ENCODE data around the gene GNAI3.

GNAI3 gene

DNA sequence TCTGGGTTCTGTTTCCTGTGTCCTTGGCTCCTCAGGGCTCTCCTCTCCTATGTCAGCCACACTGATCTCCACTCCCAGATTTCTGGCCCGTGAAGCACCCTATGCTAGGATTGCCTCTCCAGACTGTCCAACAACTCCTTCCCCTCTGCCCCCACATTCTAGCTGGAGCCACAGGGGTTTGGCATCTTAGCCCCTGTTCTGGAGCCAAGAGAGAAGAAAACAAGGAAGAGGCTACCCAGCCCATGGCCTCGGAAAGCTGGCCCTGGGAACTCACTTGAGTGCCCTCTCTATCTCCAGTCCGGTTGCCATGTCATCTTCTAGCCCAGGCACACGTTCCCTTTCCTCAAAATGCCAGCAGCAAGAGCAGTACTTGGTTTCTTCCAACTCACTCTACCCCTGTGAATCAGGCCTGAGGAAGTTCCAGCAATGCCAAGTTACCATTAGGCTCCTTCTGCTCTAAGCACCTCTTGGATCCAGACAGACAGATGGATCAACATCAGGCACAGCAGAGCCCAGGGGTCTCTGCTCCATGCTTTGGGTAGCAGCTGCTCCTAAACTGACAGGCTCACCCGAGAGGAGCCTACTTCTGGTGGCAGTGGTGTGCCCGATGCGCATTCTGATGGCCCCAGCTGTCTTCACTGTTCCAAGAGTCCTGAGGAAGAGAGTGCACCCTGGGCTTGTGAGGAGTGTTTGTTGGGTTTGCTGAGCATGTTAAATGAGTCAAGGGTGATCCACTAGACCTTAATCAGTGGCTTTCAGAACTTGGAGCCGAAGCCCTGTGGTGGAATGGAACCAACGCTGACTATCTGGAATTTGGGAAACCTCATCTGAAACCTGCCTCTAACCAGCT, 20.3 kb upstream of the GNAI3 start:
- no peak overlapping the region for H3K4me3 ChIP-seq (ENCODE audit: low read depth, low read length)
- TF ChIP-seq, protein P1, sequence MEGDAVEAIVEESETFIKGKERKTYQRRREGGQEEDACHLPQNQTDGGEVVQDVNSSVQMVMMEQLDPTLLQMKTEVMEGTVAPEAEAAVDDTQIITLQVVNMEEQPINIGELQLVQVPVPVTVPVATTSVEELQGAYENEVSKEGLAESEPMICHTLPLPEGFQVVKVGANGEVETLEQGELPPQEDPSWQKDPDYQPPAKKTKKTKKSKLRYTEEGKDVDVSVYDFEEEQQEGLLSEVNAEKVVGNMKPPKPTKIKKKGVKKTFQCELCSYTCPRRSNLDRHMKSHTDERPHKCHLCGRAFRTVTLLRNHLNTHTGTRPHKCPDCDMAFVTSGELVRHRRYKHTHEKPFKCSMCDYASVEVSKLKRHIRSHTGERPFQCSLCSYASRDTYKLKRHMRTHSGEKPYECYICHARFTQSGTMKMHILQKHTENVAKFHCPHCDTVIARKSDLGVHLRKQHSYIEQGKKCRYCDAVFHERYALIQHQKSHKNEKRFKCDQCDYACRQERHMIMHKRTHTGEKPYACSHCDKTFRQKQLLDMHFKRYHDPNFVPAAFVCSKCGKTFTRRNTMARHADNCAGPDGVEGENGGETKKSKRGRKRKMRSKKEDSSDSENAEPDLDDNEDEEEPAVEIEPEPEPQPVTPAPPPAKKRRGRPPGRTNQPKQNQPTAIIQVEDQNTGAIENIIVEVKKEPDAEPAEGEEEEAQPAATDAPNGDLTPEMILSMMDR (IDR thresholded peaks at IDR 0.05; ENCODE audit: low read depth, low read length, missing control alignments), result no peak
- no peak overlapping the region for H3K27ac ChIP-seq
- DNase-seq, result no peak
- peaks cover 5% of the 10 kb centered on the region for H3K27me3 ChIP-seq (replicated peaks)
- in situ Hi-C loops (cut with HindIII; ENCODE audit: low pct_ligation_motif_present, low sequenced_read_pairs), result no loop called here
- H3K36me3 ChIP-seq (replicated peaks), result no peaks in the 10 kb centered on the region

DNA sequence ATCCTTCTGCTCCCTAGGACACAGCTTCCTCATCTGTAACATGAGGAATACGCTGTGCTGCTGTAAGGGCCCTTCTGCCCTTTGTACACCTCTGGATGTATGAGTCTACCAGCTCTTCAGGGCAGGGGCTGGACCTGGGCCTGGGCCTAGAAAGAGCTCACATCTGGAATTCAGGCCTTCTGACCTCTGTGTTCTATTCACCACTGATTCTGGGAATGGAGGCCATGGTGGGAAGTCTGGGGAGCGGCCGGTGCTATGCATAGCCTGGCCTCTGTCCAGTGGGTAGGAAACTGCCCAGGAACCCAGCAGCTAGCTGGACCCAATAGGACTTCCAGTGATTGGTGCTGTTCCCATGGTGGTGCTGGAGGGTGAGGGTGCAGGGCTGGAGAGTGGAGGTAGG, 19.7 kb upstream of the GNAI3 start:
- TF ChIP-seq, protein P1 (IDR thresholded peaks at IDR 0.05; ENCODE audit: low read depth, low read length, missing control alignments), result no peak
- Histone ChIP-seq H3K36me3 (replicated peaks) (no peaks in the 10 kb centered on the region), H3K4me3 (ENCODE audit: low read depth, low read length) (no peak overlapping the region), H3K27me3 (replicated peaks) (peaks cover 5% of the 10 kb centered on the region), H3K27ac (no peak overlapping the region)
- no peak for DNase-seq
- in situ Hi-C loops (cut with HindIII; ENCODE audit: low pct_ligation_motif_present, low sequenced_read_pairs), result no loop called here

DNA sequence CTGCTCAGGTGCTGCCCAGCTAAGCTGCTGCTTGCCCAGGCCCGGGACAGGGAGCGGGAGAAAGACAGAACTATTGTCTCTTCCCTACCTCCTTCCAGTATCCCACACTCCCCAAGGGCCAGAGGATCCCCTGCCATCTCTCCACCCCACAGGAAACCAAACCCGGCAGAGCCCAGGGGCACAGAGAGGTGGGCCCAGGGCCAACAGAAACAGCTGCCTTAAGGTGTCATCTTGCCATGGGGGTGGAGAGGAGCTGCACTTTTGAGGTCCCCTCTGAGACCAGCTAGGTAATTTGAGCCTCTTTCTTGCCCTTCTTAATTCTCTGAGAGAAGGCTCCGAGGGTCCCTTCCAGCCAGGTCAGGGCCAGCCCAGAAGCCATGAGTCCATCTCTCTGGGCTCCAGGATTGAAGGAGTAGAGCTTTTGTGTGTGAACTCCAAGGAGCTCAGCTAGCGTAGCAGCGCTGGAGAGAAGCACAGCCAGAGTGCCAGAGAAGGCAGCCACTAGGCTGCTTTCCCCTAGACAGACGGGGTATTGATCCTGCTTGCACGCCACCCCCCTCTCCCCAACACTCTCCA, 18.4 kb upstream of the GNAI3 start:
- H3K27me3 ChIP-seq (replicated peaks), result peaks cover 5% of the 10 kb centered on the region
- TF ChIP-seq, protein P1 (IDR thresholded peaks at IDR 0.05; ENCODE audit: low read depth, low read length, missing control alignments), result no peak
- in situ Hi-C loops (cut with HindIII; ENCODE audit: low pct_ligation_motif_present, low sequenced_read_pairs), result no loop called here
- no peaks in the 10 kb centered on the region for H3K36me3 ChIP-seq (replicated peaks)
- H3K4me3 ChIP-seq (ENCODE audit: low read depth, low read length), result no peak overlapping the region
- no peak overlapping the region for H3K27ac ChIP-seq
- DNase-seq, result no peak

DNA sequence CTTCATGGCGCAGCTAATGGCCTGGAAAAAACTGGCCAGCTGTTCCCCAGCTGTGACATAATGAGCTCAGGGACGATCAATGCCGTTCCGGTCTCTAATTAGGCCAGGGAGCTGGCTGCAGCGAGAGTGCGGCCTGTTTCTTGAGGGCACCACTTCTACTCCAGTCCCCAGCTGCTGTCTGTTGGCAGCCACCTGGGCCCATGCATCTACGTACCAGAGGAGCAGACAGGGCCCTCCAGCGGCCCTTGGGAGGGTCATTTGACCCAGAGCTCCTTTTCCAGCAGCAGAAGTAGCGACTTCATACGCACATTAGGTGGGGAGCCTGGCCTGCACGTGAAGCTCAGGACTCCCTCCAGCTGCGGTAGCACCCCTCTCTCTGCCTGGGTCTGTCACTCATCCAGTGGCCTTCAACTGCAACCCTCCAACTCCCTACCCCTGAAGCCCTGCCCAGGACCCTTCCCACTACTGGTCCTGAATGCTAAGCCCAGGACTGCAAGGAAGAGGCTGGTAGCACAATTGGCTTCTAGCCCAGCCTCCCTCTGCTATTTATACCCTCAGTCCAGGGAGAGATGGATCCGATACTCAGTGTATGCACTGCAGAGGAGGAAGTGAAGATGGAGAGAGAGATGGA, 17.8 kb upstream of the GNAI3 start:
- H3K27ac ChIP-seq, result no peak overlapping the region
- in situ Hi-C loops (cut with HindIII; ENCODE audit: low pct_ligation_motif_present, low sequenced_read_pairs), result no loop called here
- TF ChIP-seq, protein P1 (IDR thresholded peaks at IDR 0.05; ENCODE audit: low read depth, low read length, missing control alignments), result no peak
- no peak overlapping the region for H3K4me3 ChIP-seq (ENCODE audit: low read depth, low read length)
- DNase-seq, result no peak
- H3K27me3 ChIP-seq (replicated peaks), result peaks cover 5% of the 10 kb centered on the region
- no peaks in the 10 kb centered on the region for H3K36me3 ChIP-seq (replicated peaks)

DNA sequence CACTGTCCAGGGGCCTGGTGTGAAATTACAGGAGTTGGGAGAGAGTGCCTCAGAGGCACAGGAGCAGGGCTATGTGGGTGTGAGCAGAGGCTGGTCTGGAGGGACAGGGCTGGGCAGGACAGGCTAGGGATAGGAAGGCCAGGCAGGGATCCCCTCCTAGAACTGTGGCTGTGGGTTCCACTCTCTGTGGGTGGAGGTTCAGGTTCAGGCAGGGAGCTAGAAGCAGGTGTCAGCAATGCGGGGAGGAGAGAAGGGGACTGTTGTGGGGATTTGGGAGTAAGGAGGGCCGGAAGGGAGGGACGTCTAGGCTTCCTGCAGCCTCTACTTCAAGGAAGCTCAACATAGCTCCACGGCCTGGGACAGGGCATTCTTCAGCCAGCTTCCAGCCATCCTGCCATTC, 17.0 kb upstream of the GNAI3 start:
- no peak for DNase-seq
- Histone ChIP-seq H3K27ac (no peak overlapping the region), H3K36me3 (replicated peaks) (no peaks in the 10 kb centered on the region), H3K4me3 (ENCODE audit: low read depth, low read length) (no peak overlapping the region), H3K27me3 (replicated peaks) (peaks cover 5% of the 10 kb centered on the region)
- TF ChIP-seq, protein P1 (IDR thresholded peaks at IDR 0.05; ENCODE audit: low read depth, low read length, missing control alignments), result no peak
- in situ Hi-C loops (cut with HindIII; ENCODE audit: low pct_ligation_motif_present, low sequenced_read_pairs), result no loop called here
